Measurements from ENCODE around the gene ASB1.

- TF ChIP-seq POLR2AphosphoS5 (IDR thresholded peaks at IDR 0.05; ENCODE audit: low read depth, low read length) (no peak), TAF1 (IDR thresholded peaks at IDR 0.05; ENCODE audit: borderline replicate concordance, insufficient read depth, low read length) (no peak)
These were observed 34.8 kb downstream of the ASB1 start for GRCh38 chr2:238461491-238461890.
